BJ (cell line): ENCODE data around the gene NUMBL. TPM values are rescaled to one million over a fixed set of nuclear protein-coding genes. Genes with fewer than 3 reads are reported as not detected.

Source experiments
- CTCF ChIA-PET: fragments of 350-600 bp; formaldehyde crosslinking; extraction: SDS; loops from one replicate; lab custom pipeline; 2021; ENCODE audit warnings: antibody characterized with exemption, inconsistent platforms; lab: Yijun Ruan, JAX
- POLR2A ChIA-PET: fragments of 300-600 bp; sonication (Branson Sonifier 250); formaldehyde crosslinking; extraction: SDS; loops from one replicate; lab custom pipeline; 2021; ENCODE audit warnings: antibody characterized with exemption; lab: Charles Lee
- DNase-seq: peaks from one replicate; pipeline ENCODE4 v3.0.0-alpha.2; 2011; ENCODE audit warnings: low read depth
- H3K27me3 ChIP-seq: 2 replicates; pipeline ENCODE4 v1.6.0; 2011; ENCODE audit warnings: low read length; ENCODE audit not compliant: control insufficient read depth, insufficient read depth
- H3K36me3 ChIP-seq: 2 replicates; pipeline ENCODE4 v1.5.1; 2011; ENCODE audit warnings: low read length; ENCODE audit not compliant: control insufficient read depth, insufficient read depth
- H3K4me3 ChIP-seq: 2 replicates; pipeline ENCODE4 v1.5.1; 2011; ENCODE audit warnings: low read depth, mild to moderate bottlenecking, control low read depth, low read length
- CTCF ChIP-seq: IDR thresholded peaks from 2 replicates; pipeline ENCODE4 v1.5.1; 2011; ENCODE audit warnings: low read depth, mild to moderate bottlenecking, control low read depth, inconsistent platforms, low read length, moderate library complexity; ENCODE audit not compliant: insufficient read depth
- polyA plus RNA-seq: library from polyadenylated mRNA; depleted of rRNA; stranded (reverse); fragments of >200 nt; gene quantifications from 2 replicates; pipeline ENCODE4 v1.2.3, GENCODE V29; 2011

The NUMBL gene
- polyA plus RNA-seq, 1 experiment, result 28.6 TPM

DNA sequence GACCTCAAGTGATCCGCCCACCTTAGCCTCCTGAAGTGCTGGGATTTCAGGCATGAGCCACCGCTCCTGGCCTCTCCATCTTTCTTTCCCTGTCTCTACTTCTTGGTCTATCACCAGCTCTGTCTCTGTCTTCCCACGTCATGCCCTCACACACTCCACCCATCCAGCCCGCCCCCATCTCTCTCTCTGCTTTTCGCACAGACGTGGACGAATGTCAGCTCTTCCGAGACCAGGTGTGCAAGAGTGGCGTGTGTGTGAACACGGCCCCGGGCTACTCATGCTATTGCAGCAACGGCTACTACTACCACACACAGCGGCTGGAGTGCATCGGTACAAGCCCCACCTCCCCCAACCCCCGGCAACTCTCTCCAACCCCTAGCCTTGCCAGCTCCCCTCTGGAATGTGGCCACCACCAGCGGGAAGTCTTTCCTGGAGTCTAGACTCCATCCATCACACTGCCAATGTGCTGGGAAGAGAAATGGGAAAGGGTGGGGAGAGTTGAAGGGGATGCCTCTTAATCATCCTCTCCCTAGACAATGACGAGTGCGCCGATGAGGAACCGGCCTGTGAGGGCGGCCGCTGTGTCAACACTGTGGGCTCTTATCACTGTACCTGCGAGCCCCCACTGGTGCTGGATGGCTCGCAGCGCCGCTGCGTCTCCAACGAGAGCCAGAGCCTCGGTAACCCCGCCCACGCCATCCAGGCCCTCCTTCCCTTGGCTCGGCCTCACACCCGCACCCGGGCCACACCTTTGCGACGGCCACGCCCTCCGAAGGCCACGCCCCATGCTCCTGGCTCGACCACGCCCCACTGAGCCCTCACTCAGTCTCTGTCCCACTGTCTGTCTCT is 66.8 kb downstream of the NUMBL start:
- DNase-seq, result no peak
- TF ChIP-seq CTCF, result no peak
- H3K4me3 ChIP-seq, result no peak overlapping the region
- POLR2A ChIA-PET, result no interaction called here
- H3K36me3 ChIP-seq, result peaks cover 18% of the 10 kb centered on the region
- CTCF ChIA-PET, result interaction anchor here (1.0 to 9.1 kb wide), 4 partner anchors 11 to 39 kb away, joined by 3 to 116 read pairs (median 4); no protein-coding TSS in a partner anchor
- no peaks in the 10 kb centered on the region for H3K27me3 ChIP-seq

GRCh38 chr19:40622773-40623075 is 67.7 kb downstream of the NUMBL start:
- Histone ChIP-seq H3K36me3 (peaks cover 18% of the 10 kb centered on the region), H3K4me3 (no peak overlapping the region), H3K27me3 (no peaks in the 10 kb centered on the region)
- DNase-seq, result no peak
- CTCF ChIA-PET, result interaction anchor here (1.1 to 9.1 kb wide), 3 partner anchors 12 to 19 kb away, joined by 3 to 116 read pairs (median 4); no protein-coding TSS in a partner anchor
- POLR2A ChIA-PET, result no interaction called here
- no peak for TF ChIP-seq CTCF

DNA sequence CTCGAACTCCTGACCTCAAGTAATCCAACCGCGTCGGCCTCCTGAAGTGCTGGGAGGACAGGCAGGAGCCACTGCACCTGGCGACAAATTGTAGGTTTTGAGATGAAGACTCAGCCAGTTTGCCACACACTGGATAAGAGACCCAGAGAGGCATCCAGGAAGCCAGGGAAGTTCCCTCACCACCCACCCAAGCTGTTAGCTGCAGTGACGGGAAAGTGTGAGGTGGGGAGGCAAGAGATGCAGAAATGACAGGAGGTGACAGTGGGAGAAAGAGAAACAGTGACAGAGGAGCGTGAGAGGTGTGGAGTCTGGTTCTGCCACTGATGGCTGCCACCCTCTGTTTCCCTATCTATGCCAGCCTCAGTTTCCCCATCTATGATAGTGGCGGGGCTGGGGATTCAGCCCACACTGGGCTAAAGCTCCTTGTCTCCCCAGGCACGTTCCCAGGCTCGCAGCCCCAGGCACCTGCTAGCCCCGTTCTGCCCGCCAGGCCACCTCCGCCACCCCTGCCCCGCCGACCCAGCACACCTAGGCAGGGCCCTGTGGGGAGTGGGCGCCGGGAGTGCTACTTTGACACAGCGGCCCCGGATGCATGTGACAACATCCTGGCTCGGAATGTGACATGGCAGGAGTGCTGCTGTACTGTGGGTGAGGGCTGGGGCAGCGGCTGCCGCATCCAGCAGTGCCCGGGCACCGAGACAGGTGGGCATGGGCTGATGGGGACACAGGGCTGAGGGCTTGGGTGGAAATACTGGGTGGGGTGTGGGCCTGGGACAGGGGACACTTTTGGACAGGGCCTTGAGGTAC is 68.3 kb downstream of the NUMBL start:
- H3K36me3 ChIP-seq, result peaks cover 18% of the 10 kb centered on the region
- no peak for DNase-seq
- ChIA-PET CTCF (interaction anchor here (0.7 to 9.1 kb wide), 3 partner anchors 12 to 18 kb away, joined by 3 to 116 read pairs (median 4); no protein-coding TSS in a partner anchor), POLR2A (no interaction called here)
- no peaks in the 10 kb centered on the region for H3K27me3 ChIP-seq
- no peak overlapping the region for H3K4me3 ChIP-seq
- no peak for TF ChIP-seq CTCF

- ChIA-PET POLR2A (no interaction called here), CTCF (interaction anchor here (1.3 to 9.1 kb wide), 2 partner anchors 9 to 13 kb away, joined by 4 to 116 read pairs; no protein-coding TSS in a partner anchor)
These were observed 69.2 kb downstream of the NUMBL start for GRCh38 chr19:40621283-40621682.

More at GRCh38 chr19:40621283-40621682, 69.2 kb downstream of the NUMBL start:
- no peak overlapping the region for H3K4me3 ChIP-seq
- TF ChIP-seq CTCF, result no peak
- DNase-seq, result no peak
- no peaks in the 10 kb centered on the region for H3K27me3 ChIP-seq
- peaks cover 18% of the 10 kb centered on the region for H3K36me3 ChIP-seq
